OCI-M2 (cell line): ENCODE data around the gene SRRM2.

ENCODE experiments used
- DNase-seq: peaks from one replicate; lab custom pipeline; 2025; ENCODE audit not compliant: unreplicated experiment; lab: John Stamatoyannopoulos, UW

Gene SRRM2

GRCh38 chr16:2737895-2738418, 14.5 kb upstream of the SRRM2 start:
- DNase-seq, result no peak

GRCh38 chr16:2738615-2739014, 13.8 kb upstream of the SRRM2 start:
- DNase-seq, result no peak

DNA sequence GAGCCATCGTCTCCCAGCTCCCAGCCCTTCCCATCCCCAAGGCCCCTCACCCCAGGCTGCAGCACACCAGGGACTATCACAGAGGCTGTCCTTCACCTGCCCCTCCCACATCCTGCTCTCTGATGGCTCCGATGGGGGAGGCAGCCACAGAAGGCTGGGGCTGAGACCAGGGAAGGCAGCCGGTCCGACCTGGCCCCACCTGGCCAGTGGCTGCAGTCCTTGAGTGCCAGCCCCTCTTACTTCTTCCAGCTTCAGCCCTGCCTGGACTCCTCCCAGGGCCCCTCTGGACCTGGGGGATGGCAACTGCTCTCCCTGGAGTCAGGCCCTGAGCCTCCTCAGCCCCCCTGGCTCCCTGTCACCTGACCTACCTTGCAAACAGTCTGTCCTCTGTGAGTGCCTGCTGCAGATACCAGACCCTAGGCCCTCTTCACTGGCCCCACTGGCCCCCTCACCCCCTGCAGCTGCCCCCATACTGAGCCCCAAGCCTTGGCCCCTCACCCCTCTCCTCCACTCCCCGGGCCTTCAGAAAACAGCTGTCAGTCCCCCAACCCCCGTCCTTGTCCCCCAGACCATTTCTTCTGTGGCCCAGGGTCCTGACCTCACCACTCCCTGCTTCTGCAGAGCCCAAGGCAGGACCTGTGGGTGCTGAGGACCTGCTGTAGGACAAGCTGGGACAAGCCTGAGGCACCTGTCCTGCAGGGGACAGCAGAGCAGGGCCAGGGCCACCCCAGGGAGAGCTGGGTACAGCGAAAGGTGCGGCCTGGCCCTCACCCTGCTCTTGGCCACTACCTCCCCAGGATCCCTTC, 12.6 kb upstream of the SRRM2 start:
- DNase-seq, result no peak

DNA sequence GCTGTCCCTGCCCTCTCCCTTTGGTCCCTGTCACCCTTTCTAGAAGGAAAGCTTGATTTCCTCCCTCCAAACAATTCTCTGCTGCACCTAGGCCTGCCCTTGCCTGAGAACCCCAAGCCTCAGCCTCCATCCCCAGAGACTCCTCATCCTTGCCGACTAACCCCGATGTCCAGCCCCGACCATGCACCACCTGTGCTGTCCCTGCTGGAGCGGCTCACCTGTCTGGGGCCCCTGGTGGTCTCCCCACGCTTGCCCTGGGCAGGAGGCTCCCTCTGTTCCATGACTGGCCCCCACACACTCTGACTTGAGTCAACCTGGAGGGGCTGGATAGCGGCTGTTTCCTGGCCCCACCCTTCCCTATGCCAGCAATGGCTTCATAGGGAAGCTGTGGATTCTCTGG, 12.0 kb upstream of the SRRM2 start:
- no peak for DNase-seq

DNA sequence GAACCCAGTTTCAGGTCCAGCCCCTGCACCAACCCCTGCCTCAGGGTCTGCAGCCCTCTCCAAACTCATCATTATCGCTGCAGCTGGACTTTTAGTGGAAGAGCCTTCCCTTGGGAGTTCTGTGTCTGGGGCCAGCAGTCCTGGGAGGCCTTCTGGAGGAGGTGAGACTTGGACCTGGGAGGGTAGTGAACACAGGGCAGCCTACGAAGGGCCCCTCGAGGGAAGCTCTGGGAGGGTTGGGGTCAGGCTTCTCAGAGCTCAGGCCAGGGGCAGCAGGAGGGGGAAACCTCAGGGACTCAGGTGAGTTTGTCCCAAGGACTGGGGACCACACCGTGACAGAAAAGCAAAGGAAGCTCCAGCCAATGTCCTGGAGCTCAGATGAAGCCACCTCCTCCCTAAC, 11.3 kb upstream of the SRRM2 start:
- no peak for DNase-seq

DNA sequence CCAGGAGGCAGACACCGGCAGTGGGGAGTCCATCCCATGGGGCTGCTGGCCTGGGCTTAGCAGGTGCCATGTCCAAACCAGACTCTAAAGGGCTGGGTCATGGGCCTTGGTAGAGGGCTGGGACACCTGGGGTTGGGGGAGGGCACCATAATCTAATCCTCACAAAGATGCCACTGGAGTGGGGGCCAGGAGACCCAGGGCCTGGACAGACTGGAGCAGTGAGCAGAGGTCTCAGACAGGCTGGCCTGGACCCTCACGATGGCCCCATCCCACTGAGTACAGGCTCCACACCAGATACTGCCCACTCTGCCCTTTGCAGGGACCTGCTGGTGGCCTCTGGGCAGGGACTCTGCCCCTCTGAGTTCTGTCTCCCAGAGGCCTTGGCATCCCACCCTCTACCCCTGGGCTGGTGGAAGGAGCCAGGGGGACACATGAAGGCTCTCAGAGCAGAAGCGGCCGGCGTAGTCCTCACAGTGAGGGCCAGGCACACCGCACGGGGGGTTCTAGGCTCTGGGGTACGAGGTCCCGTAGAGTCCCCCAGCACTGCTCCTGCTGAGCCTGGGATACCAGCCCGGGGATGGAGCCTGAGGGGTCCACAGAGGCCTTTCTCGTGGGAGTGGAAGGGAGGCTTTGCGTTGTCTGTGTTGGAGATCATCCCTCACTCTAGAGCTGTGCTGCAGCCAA, 10.0 kb upstream of the SRRM2 start:
- DNase-seq, result no peak

DNA sequence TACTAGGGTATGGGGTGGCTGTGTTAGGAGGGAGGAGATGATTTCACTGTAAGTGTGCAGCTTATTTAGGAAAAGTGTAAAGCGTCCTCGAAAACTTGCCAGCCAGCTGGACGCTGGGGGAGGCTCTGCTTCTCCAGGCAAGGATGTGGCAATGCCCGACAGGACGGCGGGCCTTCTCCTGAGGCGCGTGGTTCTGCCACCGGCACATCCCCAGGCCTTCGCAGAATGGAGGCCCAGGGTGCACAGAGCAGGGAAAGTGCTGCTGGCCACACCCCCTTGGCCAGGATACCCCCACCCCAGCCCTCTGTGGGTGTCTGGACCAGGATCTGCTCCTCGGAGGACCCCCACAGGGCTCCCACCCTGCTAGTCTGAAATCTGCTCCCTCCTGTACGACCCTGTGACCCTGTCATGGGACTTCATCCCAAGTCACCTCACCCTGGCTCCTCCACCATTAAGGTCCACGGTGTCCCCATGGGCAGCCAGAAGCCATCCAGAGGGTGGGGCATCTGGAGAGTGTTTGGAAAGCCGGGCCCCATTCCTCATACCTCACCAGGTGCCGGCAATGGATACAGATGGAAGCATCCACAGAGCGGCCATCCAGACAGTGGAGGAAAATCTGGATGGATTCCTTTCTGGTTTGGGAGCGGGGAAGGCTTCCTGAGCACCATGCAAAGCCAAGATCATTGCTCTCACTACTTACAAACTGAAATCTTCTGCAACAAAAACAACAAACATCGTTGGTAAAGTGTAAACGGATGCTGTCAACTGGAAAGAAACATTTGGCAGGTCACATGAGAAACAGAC, 9.2 kb upstream of the SRRM2 start:
- DNase-seq, result no peak

- DNase-seq, result no peak
Measured at GRCh38 chr16:2744711-2745110, 7.7 kb upstream of the SRRM2 start.

DNA sequence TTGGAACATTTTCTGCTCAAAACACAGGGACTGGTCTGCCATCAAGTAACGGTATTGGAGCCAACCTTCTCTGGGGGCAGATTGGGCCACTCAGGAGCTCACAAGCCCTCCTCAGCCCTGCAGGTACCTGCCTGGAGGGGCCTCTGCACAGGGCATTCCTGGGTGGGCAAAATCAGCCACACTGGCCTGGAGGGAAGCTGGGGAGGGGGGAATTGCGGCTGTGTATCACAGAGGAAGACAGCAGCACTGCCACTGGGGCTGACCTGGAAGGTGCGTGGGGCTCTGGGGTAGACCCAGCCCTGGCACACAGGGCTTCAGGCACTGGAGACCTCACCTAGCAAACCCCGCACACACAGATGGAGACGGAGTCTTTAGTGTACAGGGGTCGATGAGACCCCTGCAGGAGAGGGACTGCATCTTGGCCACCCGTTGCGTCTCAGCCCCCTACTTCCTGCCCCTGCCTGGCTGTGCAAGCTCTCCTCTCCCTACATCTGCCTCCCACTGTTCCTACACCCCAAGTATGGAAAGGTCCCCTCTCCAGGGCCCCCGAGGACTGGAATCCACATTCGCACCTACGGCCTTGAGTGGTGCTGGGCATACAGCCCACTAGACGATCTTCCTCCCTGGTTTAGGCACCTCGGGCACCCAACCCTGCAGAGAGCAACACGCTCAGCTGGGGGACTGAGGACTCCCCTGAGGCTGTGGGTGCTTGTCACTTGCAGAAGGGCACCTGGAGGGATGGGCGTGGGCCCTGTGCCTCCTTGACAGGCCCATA, 7.1 kb upstream of the SRRM2 start:
- DNase-seq, result no peak

- DNase-seq, result no peak
Measured at GRCh38 chr16:2745961-2746360, 6.5 kb upstream of the SRRM2 start.

DNA sequence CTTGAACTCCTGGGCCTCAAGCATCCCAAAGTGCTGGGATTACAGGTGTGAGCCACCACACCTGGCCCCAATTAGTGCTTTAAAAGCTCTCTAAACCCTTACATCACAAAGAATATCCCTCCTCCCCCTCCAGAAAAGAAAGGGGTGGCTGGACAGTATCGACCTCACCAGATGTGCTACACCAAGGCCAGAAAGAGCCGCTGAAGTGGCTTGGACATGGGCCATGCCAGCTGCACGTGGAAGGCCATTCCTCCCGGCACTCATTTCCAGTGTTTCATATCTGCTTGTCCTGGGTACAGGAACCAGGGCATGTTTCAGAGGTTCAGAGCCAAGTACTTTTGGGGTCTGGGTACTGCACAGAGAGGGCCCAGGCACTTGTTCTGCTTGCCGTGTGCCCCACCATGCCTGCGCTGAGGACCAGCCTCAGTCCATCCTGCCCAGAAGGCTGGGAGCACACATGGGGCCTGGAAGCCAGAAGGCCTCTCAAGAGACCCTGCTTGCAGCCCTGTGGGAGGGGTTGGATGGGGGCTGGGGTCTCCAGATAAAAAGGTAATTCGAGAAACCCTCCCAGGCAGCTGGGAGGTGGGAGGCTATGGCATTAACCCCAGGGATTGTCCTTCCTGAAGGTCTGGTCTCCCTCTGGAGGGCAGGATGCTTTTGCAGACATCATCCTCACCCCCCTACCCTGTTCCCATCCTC, 3.5 kb upstream of the SRRM2 start:
- no peak for DNase-seq

DNA sequence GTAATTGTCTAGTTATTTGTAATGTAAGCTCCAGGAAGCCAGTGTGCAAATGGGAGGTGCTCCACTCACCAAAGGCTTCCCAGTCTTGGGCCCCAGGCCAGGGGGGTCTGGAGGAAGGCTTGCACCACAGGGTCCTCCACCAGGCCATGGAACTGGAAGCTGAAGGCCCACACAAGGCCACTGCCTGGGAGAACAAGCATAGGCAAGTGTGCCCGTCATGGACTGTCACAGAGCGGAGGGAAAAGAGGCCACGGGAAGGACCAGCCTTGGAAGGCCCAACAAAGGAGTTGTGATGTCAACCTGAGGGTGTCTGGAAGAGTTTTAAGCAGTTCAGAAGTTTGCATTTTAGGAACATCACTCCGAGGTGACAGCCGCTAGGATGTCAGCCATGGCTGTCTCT, 3.0 kb upstream of the SRRM2 start:
- no peak for DNase-seq

DNA sequence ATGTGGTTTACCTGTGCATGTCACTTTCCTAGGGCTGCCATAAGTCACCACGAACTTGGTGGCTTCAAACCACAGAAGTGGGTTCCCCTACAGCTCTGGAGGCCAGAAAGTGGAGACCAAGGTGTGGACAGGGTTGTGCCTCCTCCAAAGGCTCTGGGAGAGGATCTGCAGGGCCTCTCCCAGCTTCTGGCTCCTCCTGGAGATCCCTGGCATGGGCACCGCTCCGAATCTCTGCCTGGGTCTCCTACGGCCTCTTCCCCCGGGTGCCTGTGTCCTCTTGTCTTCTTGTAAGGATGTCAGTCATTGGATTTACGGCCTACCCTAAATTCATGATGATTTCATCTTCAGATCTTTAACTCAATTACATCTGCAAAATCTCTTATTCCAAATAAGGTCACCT, 2.5 kb upstream of the SRRM2 start:
- no peak for DNase-seq

DNA sequence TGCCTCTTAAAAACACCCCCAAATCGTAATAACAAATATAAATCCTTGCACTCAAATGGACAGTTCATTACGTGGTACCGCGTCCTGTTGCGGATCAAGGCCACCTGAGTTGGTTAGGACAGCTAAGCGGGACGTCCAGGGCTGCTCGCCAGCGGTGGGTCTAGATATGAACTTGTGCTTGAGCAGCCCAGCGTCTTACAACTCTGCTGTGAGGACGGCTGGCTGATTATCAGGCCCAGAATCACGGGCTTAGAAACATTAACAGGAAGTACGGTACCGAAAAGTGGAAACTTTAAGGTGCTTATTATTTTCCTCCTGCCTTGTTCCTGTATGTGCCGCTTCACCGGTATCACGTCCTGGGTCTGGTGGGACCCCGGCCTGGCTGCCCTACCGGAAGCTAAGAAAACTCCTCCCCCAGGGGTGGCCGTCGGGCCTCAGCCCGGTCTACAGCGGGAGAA, 832 bp upstream of the SRRM2 start:
- DNase-seq, result no peak

DNA sequence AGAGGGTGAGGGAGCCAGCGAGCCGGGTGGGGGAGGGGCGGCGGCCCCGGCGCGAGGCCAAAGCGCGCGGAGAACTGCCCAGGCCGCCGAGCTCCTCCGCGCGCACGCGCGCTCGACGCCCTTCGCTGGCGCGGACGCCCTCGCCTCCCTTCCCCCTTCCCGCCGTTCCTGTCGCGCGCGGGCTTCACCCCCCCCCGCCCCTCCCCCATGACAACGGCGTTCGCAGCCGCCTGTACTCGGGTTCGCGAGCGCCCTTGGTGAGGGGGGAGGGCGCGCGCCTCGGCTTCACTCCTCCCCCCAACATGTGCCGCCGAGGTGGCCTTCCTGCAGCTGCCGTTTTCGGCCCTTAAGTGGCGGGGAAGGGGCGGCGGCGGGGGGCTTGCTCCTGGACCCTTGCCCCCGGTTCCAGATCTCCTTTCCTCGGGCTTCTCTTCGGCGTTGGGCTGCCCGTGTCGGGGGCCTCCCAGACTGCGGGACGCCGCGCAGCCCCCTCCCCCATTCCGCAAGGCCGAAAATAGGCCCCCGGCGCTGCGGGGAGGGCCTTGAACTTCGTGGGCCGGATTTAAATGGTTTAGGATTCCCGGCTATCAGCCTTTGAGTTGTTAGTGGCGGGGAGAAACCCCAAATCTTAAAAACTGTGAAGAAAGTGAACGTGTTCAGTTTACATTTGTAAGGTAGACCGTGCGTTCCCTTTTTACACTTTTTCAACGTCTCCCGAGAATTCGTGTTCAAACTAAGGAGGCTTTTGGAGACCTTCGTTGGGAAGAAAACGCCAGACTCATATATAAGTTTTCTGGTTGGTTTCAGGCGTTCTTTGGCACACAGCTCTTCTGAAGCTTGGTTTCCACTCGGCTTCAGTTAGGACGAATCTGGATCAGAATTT, 653 bp downstream of the SRRM2 start:
- DNase-seq, result no peak

DNA sequence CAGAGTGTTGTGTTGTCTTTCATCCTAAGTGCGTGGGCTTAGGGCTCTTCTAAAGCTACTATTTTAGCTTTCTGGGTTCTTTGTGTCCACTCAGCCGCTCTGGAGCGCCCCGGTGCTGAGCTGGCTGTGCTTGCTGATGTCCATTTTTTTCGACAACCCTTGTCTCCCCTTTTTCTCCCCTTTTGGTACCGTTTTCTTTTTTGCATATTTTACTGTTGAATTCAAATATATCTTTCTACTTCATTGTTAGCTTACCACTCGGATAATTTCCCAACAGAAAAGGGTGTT, 1.2 kb downstream of the SRRM2 start:
- DNase-seq, result no peak

- no peak for DNase-seq
Measured at GRCh38 chr16:2755158-2755557, 2.7 kb downstream of the SRRM2 start.

- DNase-seq, result no peak
Measured at GRCh38 chr16:2756288-2757015, 4.0 kb downstream of the SRRM2 start.

GRCh38 chr16:2757344-2757743, 4.9 kb downstream of the SRRM2 start:
- no peak for DNase-seq
